Right renal cortex interstitium (tissue), 3 donors: ENCODE measurements around the gene KRT15. TPM values are rescaled to one million over a fixed set of nuclear protein-coding genes. Genes with fewer than 3 reads are reported as not detected.
"Not testable (repeated sequence)": the region's sequence is repeated elsewhere in the genome, so short reads cannot be mapped to it uniquely, and the experiment has no call there.

Source experiments
- DNase-seq, 3 donors: peaks; one replicate each; pipeline ENCODE4 v3.0.0-alpha.2; 2013; ENCODE audit warnings: low read depth in 3 of 3, low spot score in 2 of 3
- polyA plus RNA-seq, 3 donors: library from polyadenylated mRNA; unstranded; fragments of 120-200 nt; gene quantifications; one replicate each; pipeline ENCODE4 v1.2.1, GENCODE V29; 2013; ENCODE audit not compliant: insufficient read length in 3 of 3

Gene KRT15
- polyA plus RNA-seq, 3 donors, result 0.60 to 1.3 (median 0.89) TPM

DNA sequence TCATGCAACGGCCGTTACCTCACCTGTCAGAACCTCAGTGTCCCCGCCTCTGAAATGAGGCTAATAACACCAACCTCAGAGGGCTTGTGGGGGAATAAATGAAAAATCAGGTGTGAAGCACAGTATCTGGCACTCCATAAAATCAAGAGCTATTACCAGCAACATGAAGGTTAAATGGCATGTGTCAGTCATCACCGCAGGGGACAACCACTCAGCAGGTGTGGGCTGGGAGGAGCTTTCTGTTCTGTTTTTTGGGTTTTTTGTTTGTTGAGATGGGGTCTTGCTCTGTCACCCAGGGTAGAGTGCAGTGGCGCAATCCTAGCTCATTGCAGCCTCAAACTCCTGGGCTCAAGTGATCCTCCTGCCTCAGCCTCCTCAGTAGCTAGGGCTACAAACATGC, 26.2 kb upstream of the KRT15 start:
- no peak for DNase-seq

DNA sequence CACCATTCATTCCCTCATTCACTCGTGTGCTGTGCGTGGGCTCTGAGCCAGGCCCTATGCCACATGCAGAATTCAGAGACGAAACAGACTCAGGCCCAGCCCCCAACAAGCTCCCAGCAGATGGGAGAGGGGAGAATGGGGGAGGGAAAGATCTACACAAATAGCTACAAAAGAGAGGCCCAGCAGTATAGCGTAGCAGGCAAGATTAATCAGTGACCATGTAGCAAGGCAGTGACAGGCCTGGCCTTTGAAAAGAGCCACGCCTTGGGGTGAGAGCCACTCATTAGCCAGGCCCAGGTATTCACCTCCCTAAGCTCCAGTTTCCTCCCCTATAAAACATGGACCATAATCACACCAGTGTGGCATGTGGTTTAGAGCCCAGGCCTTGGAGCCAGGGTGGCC, 25.8 kb upstream of the KRT15 start:
- no peak for DNase-seq

DNA sequence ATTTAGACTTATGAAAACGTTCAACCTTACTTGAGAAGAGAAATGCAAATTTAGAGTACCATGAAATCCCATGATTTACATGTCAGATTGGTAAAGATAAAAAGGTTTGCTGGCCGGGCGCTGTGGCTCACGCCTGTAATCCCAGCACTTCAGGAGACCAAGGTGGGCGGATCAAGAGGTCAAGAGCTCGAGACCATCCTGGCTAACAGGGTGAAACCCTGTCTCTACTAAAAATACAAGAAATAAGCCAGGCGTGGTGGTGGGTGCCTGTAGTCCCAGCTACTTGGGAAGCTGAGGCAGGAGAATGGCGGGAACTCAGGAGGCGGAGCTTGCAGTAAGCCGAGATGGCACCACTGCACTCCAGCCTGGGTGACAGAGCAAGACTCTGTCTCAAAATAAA, 24.1 kb upstream of the KRT15 start:
- DNase-seq, result not testable (repeated sequence)

DNA sequence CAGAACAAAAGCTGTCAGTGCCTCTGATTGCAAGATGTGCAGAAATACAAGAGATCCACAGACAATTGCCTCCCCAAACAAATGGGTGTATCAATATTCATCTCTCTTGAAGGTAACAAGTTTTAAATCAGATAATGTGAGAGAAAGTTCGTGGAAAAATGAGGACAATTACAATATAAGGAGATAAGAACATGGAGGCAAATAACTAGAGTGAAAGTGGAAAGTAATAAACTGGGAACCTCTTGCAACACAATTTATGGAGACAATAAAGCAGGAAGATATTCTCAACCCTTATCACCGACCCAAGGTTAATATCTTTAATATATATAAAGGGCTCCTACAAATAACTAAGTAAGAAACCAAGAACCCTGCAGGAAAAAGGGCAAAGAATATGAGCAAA, 23.7 kb upstream of the KRT15 start:
- no peak for DNase-seq

DNA sequence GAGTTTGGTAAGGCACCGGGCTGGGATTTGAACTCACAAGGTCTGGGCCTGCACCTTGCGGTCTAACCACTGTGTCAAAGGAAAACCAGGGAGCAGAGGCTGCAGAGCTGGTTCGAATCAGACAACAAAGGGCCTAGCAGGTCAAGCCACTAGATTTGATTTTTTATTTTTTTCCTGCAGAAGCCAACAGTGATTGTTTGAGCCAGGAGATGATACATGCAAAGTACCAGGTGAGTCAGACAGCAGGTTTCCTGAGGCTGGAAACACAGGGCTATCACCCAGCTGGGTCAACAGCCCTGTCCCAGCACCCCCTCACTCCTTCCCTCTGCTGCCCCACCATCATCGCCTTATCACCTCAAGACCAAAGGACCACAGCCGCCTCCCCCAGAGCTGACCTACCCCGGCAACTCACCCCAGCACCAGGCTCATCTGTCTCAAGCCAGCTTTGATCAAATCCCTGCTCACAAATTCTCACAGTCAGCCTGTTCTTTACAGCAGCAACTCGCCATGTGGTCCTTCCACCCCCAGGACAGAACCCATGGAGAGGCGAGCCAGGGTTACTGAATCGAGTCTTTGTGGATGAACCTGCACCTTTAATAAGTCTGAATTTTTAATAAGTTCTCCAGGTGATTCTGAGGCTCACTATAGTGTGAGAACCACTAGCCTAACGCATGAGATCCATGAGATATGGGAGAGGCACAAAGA, 22.4 kb upstream of the KRT15 start:
- no peak for DNase-seq

DNA sequence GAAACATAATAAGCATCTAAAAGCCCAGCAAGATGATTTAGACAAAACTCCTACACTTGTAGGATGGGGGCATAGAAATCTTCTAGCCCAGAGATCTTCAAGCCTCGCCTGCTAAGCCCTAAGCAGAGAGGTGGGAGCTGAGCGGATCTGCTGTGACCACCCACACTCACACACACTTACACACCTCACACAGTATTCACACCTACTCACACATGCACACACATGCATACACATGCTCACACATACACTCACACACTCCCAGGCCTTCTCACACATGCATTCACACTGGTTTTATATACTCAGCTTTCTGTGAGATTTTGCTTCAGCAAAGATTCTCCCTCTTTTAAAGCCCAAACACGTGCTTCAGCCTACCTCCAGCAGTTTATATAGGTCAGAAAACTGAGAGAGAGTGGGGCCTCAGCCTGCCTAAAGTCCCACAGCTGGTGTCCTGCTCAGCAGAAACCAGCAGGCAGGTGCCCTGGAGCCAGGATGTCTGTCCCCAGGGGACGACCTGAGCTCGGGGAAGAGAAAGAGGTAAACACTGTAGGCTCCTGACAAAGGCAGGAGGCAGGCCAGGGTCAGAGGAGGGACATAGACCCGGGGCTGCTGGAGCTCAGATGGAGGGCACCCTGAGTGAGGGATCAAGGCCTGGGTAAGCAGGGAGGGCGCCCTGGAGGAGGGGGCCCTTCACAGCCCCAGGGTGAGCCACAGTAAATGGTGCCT, 21.4 kb upstream of the KRT15 start:
- DNase-seq, result no peak

DNA sequence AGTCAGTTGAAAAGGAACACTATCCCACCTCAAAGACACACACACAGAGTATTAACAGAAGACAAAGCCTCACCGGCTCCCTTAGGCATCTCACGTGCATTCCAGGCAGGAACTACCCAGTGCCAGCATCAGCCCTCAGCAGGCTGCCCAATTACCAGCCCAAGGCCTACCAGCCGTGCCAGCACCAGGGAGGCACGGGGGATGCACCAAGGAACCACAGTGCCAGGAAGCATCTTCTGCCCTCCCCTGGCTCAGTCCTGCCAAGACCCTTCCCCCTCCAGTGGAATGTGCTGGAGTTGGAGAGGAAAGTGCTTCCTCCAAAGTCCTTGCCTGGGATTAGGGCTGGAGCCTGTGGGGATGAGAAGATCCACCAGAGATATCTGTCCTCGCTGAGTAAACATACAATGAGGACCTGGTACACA, 20.4 kb upstream of the KRT15 start:
- DNase-seq, result no peak

DNA sequence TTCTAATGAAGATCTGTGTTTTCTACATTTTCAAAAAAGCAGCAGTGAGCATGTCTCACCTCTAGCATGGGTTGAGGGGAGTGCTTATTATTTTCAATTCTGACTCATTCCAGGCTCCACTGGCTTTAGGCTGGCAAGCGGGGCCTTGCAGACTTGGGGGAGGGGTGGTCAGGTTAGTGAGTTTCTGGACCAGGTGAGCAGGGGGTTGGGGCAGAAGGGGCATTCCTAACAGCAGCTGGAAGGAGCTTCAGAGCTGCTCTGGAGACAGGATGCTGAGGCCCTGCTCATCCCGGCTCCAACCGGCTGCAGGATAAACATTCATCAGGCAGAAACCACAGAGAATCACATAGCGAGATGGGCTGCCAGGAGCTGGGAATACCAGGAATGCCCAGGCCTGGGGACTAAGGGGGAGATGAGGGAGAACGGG, 19.9 kb upstream of the KRT15 start:
- no peak for DNase-seq

DNA sequence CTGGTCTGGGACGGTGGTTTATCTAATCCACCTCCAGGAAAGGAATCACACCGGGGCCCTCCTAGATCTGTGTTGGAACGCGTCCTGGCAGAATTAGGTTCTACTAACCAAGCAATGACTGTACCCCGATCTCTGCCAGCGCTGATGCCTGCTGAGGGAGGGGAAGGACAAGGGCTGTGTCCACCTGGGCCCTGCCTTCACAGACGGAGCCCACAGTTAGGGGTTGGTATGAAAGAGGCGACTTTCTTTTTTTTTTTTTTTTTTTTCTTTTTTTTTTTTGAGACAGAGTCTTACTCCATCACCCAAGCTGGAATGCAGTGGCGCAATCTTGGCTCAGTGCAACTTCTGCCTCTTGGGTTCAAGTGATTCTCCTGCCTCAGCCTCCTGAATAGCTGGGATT, 19.3 kb upstream of the KRT15 start:
- DNase-seq, result no peak

DNA sequence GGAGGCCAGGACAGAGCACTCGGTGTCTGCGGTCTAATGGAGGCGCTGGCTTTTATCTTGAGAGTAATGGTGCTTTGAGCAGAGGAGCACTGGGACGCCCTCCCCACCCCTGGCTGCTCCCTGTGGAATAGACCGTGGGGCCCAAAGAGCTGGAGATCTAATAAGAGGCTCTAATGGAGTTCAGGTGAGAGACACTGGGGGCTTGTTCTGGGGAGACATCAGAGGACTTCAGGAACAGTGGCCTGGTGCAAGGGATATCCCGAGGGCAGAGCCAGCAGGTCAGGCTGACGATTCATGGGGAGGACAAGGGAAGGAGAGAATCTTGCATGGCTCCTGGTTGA, 18.9 kb upstream of the KRT15 start:
- DNase-seq, result no peak

DNA sequence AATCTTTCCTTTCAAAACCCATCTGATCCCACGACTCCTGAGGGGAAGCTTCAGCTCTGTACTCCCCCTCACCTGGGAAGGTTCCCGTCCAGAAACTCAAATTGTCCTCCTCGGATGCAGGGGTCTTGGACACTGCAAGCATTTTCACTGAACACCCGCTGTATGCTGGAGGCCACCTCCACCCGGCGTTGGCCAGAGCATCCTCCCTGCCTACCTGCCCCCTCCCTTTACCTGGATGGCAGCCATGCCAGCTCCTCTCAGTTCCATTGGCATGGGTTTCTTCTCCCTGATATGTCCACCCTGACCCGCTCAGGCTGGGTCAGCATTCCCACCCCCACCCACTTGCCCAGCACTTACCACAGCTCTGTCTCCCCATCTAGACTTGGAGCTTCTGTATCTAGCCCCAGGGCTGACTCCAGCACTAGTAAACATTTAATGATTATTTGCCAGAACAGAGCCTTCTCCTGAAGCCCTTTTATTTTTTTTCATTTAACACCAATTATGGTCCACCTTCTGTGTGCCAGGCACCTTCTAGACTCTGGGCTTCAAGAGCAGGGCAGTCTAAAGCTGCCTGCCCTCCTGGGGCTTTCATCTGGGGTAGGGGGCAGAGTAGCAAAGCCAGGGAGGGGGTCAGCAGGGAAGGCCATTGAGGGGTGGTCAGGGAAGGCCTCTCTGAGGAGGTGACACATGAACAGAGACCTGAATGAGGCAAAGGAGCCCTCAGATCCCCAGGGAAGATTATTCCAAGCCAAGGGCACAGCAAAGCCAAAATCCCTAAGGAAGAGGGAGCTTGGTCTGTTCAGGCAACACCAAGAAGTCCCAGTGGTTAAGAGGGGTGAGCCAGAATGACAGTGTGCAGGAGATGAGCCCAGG, 18.3 kb upstream of the KRT15 start:
- no peak for DNase-seq

DNA sequence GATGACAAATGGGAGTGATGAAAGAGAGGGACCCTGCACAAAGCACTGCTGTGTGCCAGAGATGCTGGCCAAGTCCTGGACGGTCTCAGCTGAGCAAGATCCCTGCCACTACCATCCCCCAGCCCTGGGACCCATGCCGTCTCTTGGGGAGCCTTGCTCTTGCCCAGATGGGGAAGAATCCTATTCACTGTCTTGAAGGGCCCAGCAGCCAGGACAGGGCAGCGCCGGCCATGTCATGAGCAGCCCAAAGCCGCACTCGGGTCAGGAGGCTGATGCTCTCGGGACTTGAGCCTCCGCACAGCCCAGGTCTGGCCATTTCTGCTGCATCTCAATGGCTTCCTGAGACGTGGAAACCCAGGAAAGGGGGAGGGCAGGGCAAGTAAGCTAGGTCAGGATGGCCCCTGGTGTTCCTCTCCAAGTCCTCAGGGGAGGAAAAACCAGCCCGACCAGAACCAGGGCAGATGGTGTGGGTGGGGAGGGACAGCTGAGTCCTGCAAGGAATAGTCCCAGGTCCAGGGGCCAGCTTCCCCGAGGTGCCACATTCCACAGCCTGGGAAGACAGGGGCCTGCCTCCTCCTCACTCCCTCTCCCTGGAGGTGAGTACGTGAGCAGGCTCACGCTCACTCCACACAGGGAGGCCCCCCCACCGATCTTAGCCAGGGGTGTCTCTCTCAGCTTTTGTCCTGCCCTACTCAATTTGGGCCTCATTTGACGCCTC, 17.2 kb upstream of the KRT15 start:
- DNase-seq, result no peak

DNA sequence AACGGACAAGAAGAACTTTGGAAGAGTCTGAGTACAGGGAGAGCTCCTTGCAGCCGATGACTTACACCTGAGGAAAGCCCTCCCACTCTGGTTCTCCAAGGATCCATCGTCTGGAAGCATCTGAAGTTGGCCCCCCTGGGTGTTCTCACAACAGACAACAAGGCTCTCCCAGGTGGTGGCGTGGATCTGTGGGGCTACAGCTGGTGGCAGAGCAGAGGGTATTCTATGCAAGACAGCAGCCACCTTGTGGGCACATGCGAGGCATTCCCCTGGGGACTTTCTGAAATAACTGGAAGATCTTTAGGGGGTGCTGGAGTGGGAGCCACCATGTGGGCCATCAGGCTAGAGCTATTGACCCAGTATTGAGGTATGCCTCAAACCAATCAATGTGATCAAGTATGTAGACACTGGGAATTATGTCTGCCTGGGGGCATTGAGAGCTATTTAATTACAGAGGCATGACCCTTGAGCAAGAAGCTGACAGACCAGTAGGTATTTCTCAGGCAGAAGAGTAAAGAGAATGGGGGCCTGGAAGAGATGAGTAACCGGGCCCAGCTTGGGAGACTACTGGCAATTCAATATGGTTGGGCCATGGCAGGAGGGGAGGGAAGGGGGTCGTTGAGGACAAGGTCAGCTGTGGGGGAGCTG, 16.3 kb upstream of the KRT15 start:
- no peak for DNase-seq

DNA sequence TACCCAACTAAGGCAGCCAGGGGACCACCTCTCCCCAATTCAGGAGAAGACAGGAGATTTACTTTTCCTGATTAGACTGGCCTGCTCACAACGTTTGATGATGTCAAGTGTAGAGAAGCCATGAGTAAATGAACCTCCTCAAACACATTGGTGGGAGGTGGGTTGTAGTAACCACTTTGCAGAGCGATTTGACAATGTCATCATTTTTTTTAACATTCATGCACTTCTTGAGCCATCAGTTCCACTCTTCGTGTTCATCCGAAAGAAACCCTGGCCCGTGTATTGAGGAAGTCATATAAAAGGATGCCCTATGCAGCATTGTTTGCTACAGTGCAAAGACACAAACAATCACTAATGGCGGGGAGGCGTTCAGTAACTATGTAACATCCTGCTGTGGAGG, 14.9 kb upstream of the KRT15 start:
- DNase-seq, result no peak

DNA sequence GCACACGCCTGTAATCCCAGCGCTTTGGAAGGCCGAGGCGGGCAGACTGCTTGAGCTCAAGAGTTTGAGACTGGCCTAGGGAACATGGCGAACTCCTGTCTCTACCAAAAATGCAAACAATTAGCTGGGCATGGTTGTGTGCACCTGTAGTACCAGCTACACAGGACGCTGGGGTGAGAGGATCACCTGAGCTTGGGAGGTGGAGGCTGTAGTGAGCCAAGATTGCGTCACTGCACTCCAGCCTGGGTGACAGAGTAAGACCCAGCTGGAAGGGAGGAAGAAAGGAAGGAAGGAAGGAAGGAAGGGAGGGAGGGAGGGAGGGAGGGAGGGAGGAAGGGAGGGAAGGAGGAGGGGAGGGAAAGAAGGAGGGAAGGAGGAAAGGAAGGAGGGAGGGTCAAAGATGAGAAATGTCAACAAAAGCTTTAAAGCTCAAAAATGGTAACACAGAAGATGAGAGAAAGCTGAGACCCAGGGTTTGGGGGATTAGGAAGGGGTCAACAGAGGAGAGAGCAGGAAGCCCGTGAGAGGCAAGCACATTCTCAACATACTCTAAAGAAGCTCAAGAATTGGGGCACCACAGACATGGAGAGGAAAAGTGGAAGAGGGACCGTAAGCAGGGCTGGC, 14.4 kb upstream of the KRT15 start:
- DNase-seq, result no peak

DNA sequence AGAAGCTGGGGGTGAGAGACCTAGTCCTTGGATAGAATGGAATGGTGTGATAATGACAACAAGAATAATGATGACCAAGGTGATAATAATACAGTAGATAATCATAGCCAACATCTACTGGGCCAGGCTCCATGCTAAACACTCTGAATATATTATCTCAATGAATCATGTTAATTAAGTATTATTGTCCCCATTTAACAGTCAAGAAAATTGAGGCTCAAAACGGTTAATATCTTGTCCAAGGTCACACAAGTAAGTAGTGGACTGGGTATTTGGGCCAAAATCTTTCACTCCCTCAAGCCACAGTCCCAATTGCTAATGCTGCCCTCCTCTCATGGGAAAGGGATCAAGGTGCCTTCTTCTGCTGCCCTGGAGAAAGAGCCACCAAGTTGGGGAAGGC, 13.3 kb upstream of the KRT15 start:
- DNase-seq, result no peak

DNA sequence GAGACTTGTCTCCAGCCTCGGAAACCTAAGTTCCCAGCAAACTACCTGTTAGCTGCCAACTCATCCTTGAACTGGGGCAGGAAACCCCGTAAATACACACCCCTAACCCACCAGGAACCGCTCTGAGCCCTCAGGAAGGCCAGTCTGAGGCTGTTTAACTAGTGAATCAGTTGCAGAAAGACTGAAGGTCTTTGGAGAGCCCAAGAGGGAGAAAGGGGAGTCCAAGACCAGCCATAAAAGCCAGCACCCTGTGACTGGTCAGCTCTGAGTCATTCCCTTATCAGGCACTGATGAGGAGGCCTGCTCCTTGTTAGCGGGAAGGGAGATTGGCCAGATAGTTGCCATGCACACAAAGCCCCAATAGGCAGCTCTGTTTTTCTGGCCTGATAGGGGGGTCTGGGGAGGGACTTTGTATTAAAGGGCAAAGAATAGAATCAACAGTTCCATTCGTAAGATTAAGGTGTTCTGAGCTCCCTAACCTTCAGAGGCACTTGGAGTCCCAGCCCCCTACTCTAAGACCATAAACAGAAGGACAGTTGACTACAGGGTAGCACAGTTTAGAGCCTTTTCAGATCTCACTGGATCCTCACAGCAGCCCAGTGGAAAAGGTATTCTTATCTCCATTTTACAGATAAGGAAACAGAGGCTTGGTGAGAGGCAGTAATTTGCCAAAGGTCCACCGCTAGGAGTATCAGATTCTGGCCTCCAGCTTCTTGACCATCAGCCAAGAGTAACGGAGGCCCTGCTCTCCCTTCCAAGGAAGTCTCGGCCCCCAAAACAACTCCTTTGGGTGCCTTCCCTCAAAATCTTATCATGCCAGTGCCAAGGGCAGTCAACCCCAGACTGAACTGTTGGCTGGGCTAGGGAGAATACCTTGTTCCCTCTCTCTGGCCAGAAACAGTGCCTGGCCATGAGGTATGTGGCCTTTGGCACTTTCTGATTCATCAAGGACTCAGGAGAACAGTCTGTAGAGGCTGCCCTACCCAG, 11.7 kb upstream of the KRT15 start:
- no peak for DNase-seq

DNA sequence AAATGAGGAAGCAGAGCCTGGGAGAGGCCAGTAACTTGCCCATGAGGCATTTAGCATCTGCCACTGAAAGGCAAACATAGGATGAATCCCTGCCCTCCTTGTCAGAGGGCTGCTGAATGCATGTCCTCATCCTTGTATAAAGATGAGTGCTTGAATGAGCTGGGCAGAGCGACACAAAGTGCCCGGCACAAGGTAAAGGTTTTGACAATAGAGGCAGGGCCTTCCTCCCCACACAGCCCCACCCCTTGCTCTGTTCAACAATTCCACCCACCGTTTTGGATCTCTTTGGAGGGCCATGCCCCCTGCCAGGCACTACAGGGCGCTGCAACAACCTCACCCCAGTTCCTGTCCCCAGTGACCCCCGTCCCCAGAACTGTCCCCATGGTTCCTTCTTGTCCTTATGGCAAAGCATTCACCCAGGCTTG, 10.8 kb upstream of the KRT15 start:
- DNase-seq, result no peak

DNA sequence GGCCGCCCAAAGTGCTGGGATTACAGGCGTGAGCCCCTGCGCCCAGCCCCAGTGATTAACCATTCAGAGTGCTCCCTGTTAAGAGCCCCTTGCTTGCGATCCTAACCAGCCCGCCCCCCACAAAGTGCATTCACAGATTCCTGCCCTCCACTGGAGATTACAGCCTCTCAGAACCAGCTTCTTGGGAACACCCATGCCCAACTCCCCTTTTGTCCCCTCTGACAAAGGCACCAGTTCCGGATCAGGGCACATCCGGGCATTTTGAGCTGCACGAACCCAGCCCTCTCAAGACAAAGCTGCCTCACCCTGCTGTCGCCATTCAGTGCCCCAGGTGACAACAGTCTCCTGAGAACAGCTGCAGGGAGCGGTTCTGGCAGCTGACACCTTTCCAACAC, 10.3 kb upstream of the KRT15 start:
- no peak for DNase-seq
